CD4-positive, alpha-beta memory T cell (primary cell): ENCODE data around the gene PPFIA2. TPM values are rescaled to one million over a fixed set of nuclear protein-coding genes. Genes with fewer than 3 reads are reported as not detected.
"Not testable (repeated sequence)": the region's sequence is repeated elsewhere in the genome, so short reads cannot be mapped to it uniquely, and the experiment has no call there.

ENCODE experiments used
- CTCF ChIA-PET: fragments of 350-600 bp; sonication (Branson Sonifier 250); formaldehyde crosslinking; loops from one replicate; lab custom pipeline; 2021; ENCODE audit warnings: inconsistent platforms; ENCODE audit not compliant: partially characterized antibody; lab: Charles Lee
- POLR2A ChIA-PET: fragments of 350-600 bp; sonication (Branson Sonifier 250); formaldehyde crosslinking; loops from one replicate; lab custom pipeline; 2021; ENCODE audit not compliant: partially characterized antibody; lab: Charles Lee
- DNase-seq, 5 donors: peaks; one replicate each; pipeline versions ENCODE4 v3.0.0 to v3.0.0-alpha.2; 2020 to 2022; ENCODE audit warnings: mixed read lengths in 1 of 5
- H3K27ac ChIP-seq: one replicate; pipeline ENCODE4 v1.7.0; 2013; ENCODE audit warnings: low read depth, low read length
- H3K27me3 ChIP-seq: 2 replicates; pipeline ENCODE4 v1.7.0; 2013; ENCODE audit warnings: mild to moderate bottlenecking, low read length, moderate library complexity; ENCODE audit not compliant: insufficient read depth
- H3K36me3 ChIP-seq: 2 replicates; pipeline ENCODE4 v1.7.0; 2013; ENCODE audit warnings: mild to moderate bottlenecking, low read length, moderate library complexity; ENCODE audit not compliant: insufficient read depth
- H3K4me1 ChIP-seq: 2 replicates; pipeline ENCODE4 v1.7.0; 2013; ENCODE audit warnings: mild to moderate bottlenecking, low read length, moderate library complexity; ENCODE audit not compliant: insufficient read depth
- H3K4me3 ChIP-seq, 2 donors: one replicate each; pipeline ENCODE4 v1.7.0; 2013; ENCODE audit warnings: low read length in 2 of 2, mild to moderate bottlenecking in 1 of 2
- H3K9me3 ChIP-seq, 2 donors: one replicate each; pipeline ENCODE4 v1.7.0; 2013; ENCODE audit warnings: low read length in 2 of 2, control low read depth in 1 of 2; ENCODE audit not compliant: control insufficient read depth in 1 of 2
- H3K27ac Mint-ChIP-seq, 7 donors: one replicate each; pipeline ENCODE4 v1.8.0; 2020 to 2021; ENCODE audit warnings: mixed read lengths in 7 of 7, mild to moderate bottlenecking in 6 of 7, inconsistent platforms in 3 of 7, moderate library complexity in 3 of 7
- H3K27me3 Mint-ChIP-seq, 2 donors: one replicate each; pipeline ENCODE4 v1.8.0; 2020 to 2021; ENCODE audit warnings: mixed read lengths in 2 of 2
- H3K36me3 Mint-ChIP-seq, 2 donors: one replicate each; pipeline ENCODE4 v1.8.0; 2020 to 2021; ENCODE audit warnings: mixed read lengths in 2 of 2, inconsistent platforms in 1 of 2, mild to moderate bottlenecking in 1 of 2
- H3K4me1 Mint-ChIP-seq, 4 donors: one replicate each; pipeline ENCODE4 v1.8.0; 2020 to 2021; ENCODE audit warnings: mixed read lengths in 4 of 4, mild to moderate bottlenecking in 1 of 4
- H3K4me3 Mint-ChIP-seq, 8 donors: one replicate each; pipeline ENCODE4 v1.8.0; 2020 to 2021; ENCODE audit warnings: mixed read lengths in 8 of 8, mild to moderate bottlenecking in 7 of 8, moderate library complexity in 6 of 8, inconsistent platforms in 3 of 8
- H3K9me3 Mint-ChIP-seq, 8 donors: one replicate each; pipeline ENCODE4 v1.8.0; 2020 to 2021; ENCODE audit warnings: mixed read lengths in 8 of 8, mild to moderate bottlenecking in 5 of 8, inconsistent platforms in 3 of 8, moderate library complexity in 1 of 8
- intact Hi-C: fragments of 100-400 bp; cut with micrococcal nuclease; formaldehyde crosslinking; loops from one replicate; pipeline ENCODE4 v1.15.1; 2023
- polyA plus RNA-seq, 2 donors: library from polyadenylated mRNA; unstranded; fragments of 300-500 nt; fragmentation: Illumina TruSeq; gene quantifications; one replicate each; pipeline ENCODE4 v1.2.3, GENCODE V29; 2021
- total RNA-seq, 2 experiments: library from RNA; stranded (reverse); gene quantifications; one replicate each; pipeline ENCODE4 v1.2.3, GENCODE V29; 2021

The PPFIA2 gene
- total and polyA plus RNA-seq, 4 experiments from 2014 or later, result not detected

- CTCF ChIA-PET, result no interaction called here
- H3K27me3 ChIP-seq, result no peaks in the 10 kb centered on the region
- no peak overlapping the region for H3K4me3 Mint-ChIP-seq
- H3K36me3 ChIP-seq, result no peaks in the 10 kb centered on the region
- H3K27ac Mint-ChIP-seq, result no peak overlapping the region
- peaks cover 0 to 14% (median 5%) of the 10 kb centered on the region in 8 donors for H3K9me3 Mint-ChIP-seq
- no peak overlapping the region for H3K4me3 ChIP-seq
- intact Hi-C loops, result no loop called here
- H3K9me3 ChIP-seq, result no peaks in the 10 kb centered on the region
- no peaks in the 10 kb centered on the region for H3K4me1 ChIP-seq
- DNase-seq, result no peak
- no peaks in the 10 kb centered on the region for H3K27me3 Mint-ChIP-seq
- H3K4me1 Mint-ChIP-seq, result no peaks in the 10 kb centered on the region
- no peak overlapping the region for H3K27ac ChIP-seq
- POLR2A ChIA-PET, result no interaction called here
- no peaks in the 10 kb centered on the region for H3K36me3 Mint-ChIP-seq
Observed at GRCh38 chr12:81224626-81225025, 534.5 kb downstream of the PPFIA2 start.

- CTCF ChIA-PET, result no interaction called here
- H3K4me3 Mint-ChIP-seq, result no peak overlapping the region
- POLR2A ChIA-PET, result no interaction called here
- H3K36me3 Mint-ChIP-seq, result no peaks in the 10 kb centered on the region
- no peak overlapping the region for H3K27ac Mint-ChIP-seq
- peaks cover 0 to 14% (median 5%) of the 10 kb centered on the region in 8 donors for H3K9me3 Mint-ChIP-seq
- H3K27me3 Mint-ChIP-seq, result no peaks in the 10 kb centered on the region
- no peak overlapping the region for H3K4me3 ChIP-seq
- H3K4me1 ChIP-seq, result no peaks in the 10 kb centered on the region
- H3K9me3 ChIP-seq, result no peaks in the 10 kb centered on the region
- no peaks in the 10 kb centered on the region for H3K4me1 Mint-ChIP-seq
- no peak overlapping the region for H3K27ac ChIP-seq
- H3K27me3 ChIP-seq, result no peaks in the 10 kb centered on the region
- DNase-seq, result no peak
- no peaks in the 10 kb centered on the region for H3K36me3 ChIP-seq
- intact Hi-C loops, result no loop called here
Observed at GRCh38 chr12:81222846-81223592, 536.1 kb downstream of the PPFIA2 start.

- intact Hi-C loops, result no loop called here
- Histone ChIP-seq H3K9me3 (no peaks in the 10 kb centered on the region), H3K4me1 (no peaks in the 10 kb centered on the region), H3K27me3 (no peaks in the 10 kb centered on the region), H3K4me3 (no peak overlapping the region), H3K27ac (no peak overlapping the region), H3K36me3 (no peaks in the 10 kb centered on the region)
- Mint-ChIP-seq H3K4me3 (no peak overlapping the region), H3K27ac (no peak overlapping the region), H3K27me3 (no peaks in the 10 kb centered on the region), H3K9me3 (peaks cover 0 to 11% (median 5%) of the 10 kb centered on the region in 8 donors), H3K36me3 (no peaks in the 10 kb centered on the region), H3K4me1 (no peaks in the 10 kb centered on the region)
- ChIA-PET CTCF (no interaction called here), POLR2A (no interaction called here)
- no peak for DNase-seq
Observed at GRCh38 chr12:81221681-81222080, 537.5 kb downstream of the PPFIA2 start.

- intact Hi-C loops, result no loop called here
- Mint-ChIP-seq H3K4me1 (no peaks in the 10 kb centered on the region), H3K4me3 (no peak overlapping the region), H3K27me3 (no peaks in the 10 kb centered on the region), H3K36me3 (no peaks in the 10 kb centered on the region), H3K27ac (no peak overlapping the region), H3K9me3 (peaks cover 0 to 10% (median 4%) of the 10 kb centered on the region in 8 donors)
- DNase-seq, result no peak
- Histone ChIP-seq H3K4me3 (no peak overlapping the region), H3K9me3 (no peaks in the 10 kb centered on the region), H3K27ac (no peak overlapping the region), H3K27me3 (no peaks in the 10 kb centered on the region), H3K36me3 (no peaks in the 10 kb centered on the region), H3K4me1 (no peaks in the 10 kb centered on the region)
- ChIA-PET CTCF (no interaction called here), POLR2A (no interaction called here)
Observed at GRCh38 chr12:81216739-81217138, 542.4 kb downstream of the PPFIA2 start.

GRCh38 chr12:81212996-81213696, 546.0 kb downstream of the PPFIA2 start:
- Histone ChIP-seq H3K9me3 (no peaks in the 10 kb centered on the region), H3K27ac (no peak overlapping the region), H3K4me1 (no peaks in the 10 kb centered on the region), H3K4me3 (no peak overlapping the region), H3K27me3 (no peaks in the 10 kb centered on the region), H3K36me3 (no peaks in the 10 kb centered on the region)
- Mint-ChIP-seq H3K9me3 (peaks cover 0 to 13% (median 4%) of the 10 kb centered on the region in 8 donors), H3K4me3 (no peak overlapping the region), H3K27me3 (no peaks in the 10 kb centered on the region), H3K4me1 (no peaks in the 10 kb centered on the region), H3K36me3 (no peaks in the 10 kb centered on the region), H3K27ac (no peak overlapping the region)
- DNase-seq, result no peak
- ChIA-PET CTCF (no interaction called here), POLR2A (no interaction called here)
- intact Hi-C loops, result no loop called here

GRCh38 chr12:81211306-81211705, 547.8 kb downstream of the PPFIA2 start:
- Mint-ChIP-seq H3K27ac (no peak overlapping the region), H3K27me3 (no peaks in the 10 kb centered on the region), H3K36me3 (no peaks in the 10 kb centered on the region), H3K9me3 (peaks cover 0 to 13% (median 5%) of the 10 kb centered on the region in 8 donors), H3K4me3 (no peak overlapping the region), H3K4me1 (no peaks in the 10 kb centered on the region)
- Histone ChIP-seq H3K27ac (no peak overlapping the region), H3K9me3 (no peaks in the 10 kb centered on the region), H3K4me1 (no peaks in the 10 kb centered on the region), H3K27me3 (no peaks in the 10 kb centered on the region), H3K36me3 (no peaks in the 10 kb centered on the region), H3K4me3 (no peak overlapping the region)
- DNase-seq, result no peak
- ChIA-PET CTCF (no interaction called here), POLR2A (no interaction called here)
- intact Hi-C loops, result no loop called here

- H3K27me3 ChIP-seq, H3K36me3 ChIP-seq, H3K4me1 ChIP-seq, H3K27me3 Mint-ChIP-seq, POLR2A ChIA-PET, H3K4me3 Mint-ChIP-seq, CTCF ChIA-PET, H3K4me3 ChIP-seq, H3K27ac Mint-ChIP-seq, H3K9me3 ChIP-seq, DNase-seq, H3K4me1 Mint-ChIP-seq, intact Hi-C loops, H3K36me3 Mint-ChIP-seq, H3K27ac ChIP-seq: not testable (repeated sequence)
- peaks cover 2 to 12% (median 3%) of the 10 kb centered on the region in 8 donors for H3K9me3 Mint-ChIP-seq
Observed at GRCh38 chr12:81209772-81210225, 549.4 kb downstream of the PPFIA2 start.
